ENCODE data around the gene SLC44A3. TPM values are rescaled to one million over a fixed set of nuclear protein-coding genes. Genes with fewer than 3 reads are reported as not detected.
A peak's percentile ranks its signal among the peaks of the same experiment; 100 is the strongest.

Gene SLC44A3
- total RNA-seq, 1 experiment from 2014 or later, result 32.0 TPM

GRCh38 chr1:94795434-94795833 lies 24.7 kb upstream of the SLC44A3 start:
- Mint-ChIP-seq H3K4me3 (ENCODE audit: low read depth, unreplicated experiment) (no peak overlapping the region), H3K4me1 (ENCODE audit: low read depth, unreplicated experiment) (peaks cover 73% of the 10 kb centered on the region), H3K36me3 (ENCODE audit: insufficient read depth, unreplicated experiment) (peaks cover 15% of the 10 kb centered on the region), H3K27ac (ENCODE audit: unreplicated experiment) (no peak overlapping the region), H3K9me3 (ENCODE audit: low read depth, unreplicated experiment) (no peaks in the 10 kb centered on the region), H3K27me3 (ENCODE audit: unreplicated experiment) (no peaks in the 10 kb centered on the region)
- TF ChIP-seq CTCF (IDR thresholded peaks at IDR 0.05; ENCODE audit: unreplicated experiment), result no peak
- no TSS peak for BruUV-seq (replicated peaks)
- intact Hi-C loops (cut with micrococcal nuclease; ENCODE audit: unreplicated experiment), result no loop called here
- DNase-seq, result no peak
- CTCF ChIA-PET, result no interaction called here

- peak overlapping the region; percentile 22 for H3K27ac Mint-ChIP-seq (ENCODE audit: unreplicated experiment)
- H3K27me3 Mint-ChIP-seq (ENCODE audit: unreplicated experiment), result no peaks in the 10 kb centered on the region
- CTCF ChIA-PET, result interaction anchor here (0.7 kb wide), 1 partner anchor 98 kb away, joined by 3 read pairs; no protein-coding TSS in a partner anchor
- H3K36me3 Mint-ChIP-seq (ENCODE audit: insufficient read depth, unreplicated experiment), result peaks cover 15% of the 10 kb centered on the region
- no peak overlapping the region for H3K4me3 Mint-ChIP-seq (ENCODE audit: low read depth, unreplicated experiment)
- intact Hi-C loops (cut with micrococcal nuclease; ENCODE audit: unreplicated experiment), result no loop called here
- no peak for TF ChIP-seq CTCF (IDR thresholded peaks at IDR 0.05; ENCODE audit: unreplicated experiment)
- H3K9me3 Mint-ChIP-seq (ENCODE audit: low read depth, unreplicated experiment), result no peaks in the 10 kb centered on the region
- no TSS peak for BruUV-seq (replicated peaks)
- peaks cover 70% of the 10 kb centered on the region for H3K4me1 Mint-ChIP-seq (ENCODE audit: low read depth, unreplicated experiment)
- no peak for DNase-seq
Observed at GRCh38 chr1:94796266-94796665, 23.9 kb upstream of the SLC44A3 start.

- DNase-seq, result no peak
- no peaks in the 10 kb centered on the region for H3K9me3 Mint-ChIP-seq (ENCODE audit: low read depth, unreplicated experiment)
- no peak for TF ChIP-seq CTCF (IDR thresholded peaks at IDR 0.05; ENCODE audit: unreplicated experiment)
- intact Hi-C loops (cut with micrococcal nuclease; ENCODE audit: unreplicated experiment), result no loop called here
- peaks cover 70% of the 10 kb centered on the region for H3K4me1 Mint-ChIP-seq (ENCODE audit: low read depth, unreplicated experiment)
- no peak overlapping the region for H3K4me3 Mint-ChIP-seq (ENCODE audit: low read depth, unreplicated experiment)
- CTCF ChIA-PET, result no interaction called here
- no peak overlapping the region for H3K27ac Mint-ChIP-seq (ENCODE audit: unreplicated experiment)
- no TSS peak for BruUV-seq (replicated peaks)
- no peaks in the 10 kb centered on the region for H3K27me3 Mint-ChIP-seq (ENCODE audit: unreplicated experiment)
- peaks cover 12% of the 10 kb centered on the region for H3K36me3 Mint-ChIP-seq (ENCODE audit: insufficient read depth, unreplicated experiment)
Observed at GRCh38 chr1:94797291-94797690, 22.9 kb upstream of the SLC44A3 start.

- Mint-ChIP-seq H3K27ac (ENCODE audit: unreplicated experiment) (no peak overlapping the region), H3K36me3 (ENCODE audit: insufficient read depth, unreplicated experiment) (peaks cover 4% of the 10 kb centered on the region), H3K4me1 (ENCODE audit: low read depth, unreplicated experiment) (peaks cover 70% of the 10 kb centered on the region), H3K9me3 (ENCODE audit: low read depth, unreplicated experiment) (no peaks in the 10 kb centered on the region), H3K27me3 (ENCODE audit: unreplicated experiment) (no peaks in the 10 kb centered on the region), H3K4me3 (ENCODE audit: low read depth, unreplicated experiment) (no peak overlapping the region)
- CTCF ChIA-PET, result interaction anchor here (0.6 kb wide), 1 partner anchor 294 kb away, joined by 5 read pairs; no protein-coding TSS in a partner anchor
- DNase-seq, result no peak
- intact Hi-C loops (cut with micrococcal nuclease; ENCODE audit: unreplicated experiment), result no loop called here
- TF ChIP-seq CTCF (IDR thresholded peaks at IDR 0.05; ENCODE audit: unreplicated experiment), result no peak
- BruUV-seq (replicated peaks), result no TSS peak
Observed at GRCh38 chr1:94798054-94798453, 22.1 kb upstream of the SLC44A3 start.
